NT2/D1 (cell line): ENCODE results near the gene ZNF416.

Source experiments
- SUZ12 ChIP-seq: IDR thresholded peaks from 2 replicates; pipeline ENCODE4 v1.6.1; 2011; ENCODE audit not compliant: insufficient read length, insufficient read depth; ENCODE audit errors: extremely low read depth
- ZNF274 ChIP-seq: IDR thresholded peaks from 2 replicates; pipeline ENCODE4 v1.6.1; 2011; ENCODE audit warnings: mild to moderate bottlenecking, low read depth, low read length

- no peak for TF ChIP-seq ZNF274
- no peak for TF ChIP-seq SUZ12
These were observed 21.2 kb upstream of the ZNF416 start, which contains the start of gene ZNF530 for GRCh38 chr19:57599761-57600383.
